ENCODE data around the gene BMPR1A. TPM values are rescaled to one million over a fixed set of nuclear protein-coding genes. Genes with fewer than 3 reads are reported as not detected.
"Not testable (repeated sequence)": the region's sequence is repeated elsewhere in the genome, so short reads cannot be mapped to it uniquely, and the experiment has no call there.

Gene BMPR1A
- total and polyA plus RNA-seq, 2 of the 4 experiments (the other 2 are of a cell fraction): 15.9 to 93.7 TPM

DNA sequence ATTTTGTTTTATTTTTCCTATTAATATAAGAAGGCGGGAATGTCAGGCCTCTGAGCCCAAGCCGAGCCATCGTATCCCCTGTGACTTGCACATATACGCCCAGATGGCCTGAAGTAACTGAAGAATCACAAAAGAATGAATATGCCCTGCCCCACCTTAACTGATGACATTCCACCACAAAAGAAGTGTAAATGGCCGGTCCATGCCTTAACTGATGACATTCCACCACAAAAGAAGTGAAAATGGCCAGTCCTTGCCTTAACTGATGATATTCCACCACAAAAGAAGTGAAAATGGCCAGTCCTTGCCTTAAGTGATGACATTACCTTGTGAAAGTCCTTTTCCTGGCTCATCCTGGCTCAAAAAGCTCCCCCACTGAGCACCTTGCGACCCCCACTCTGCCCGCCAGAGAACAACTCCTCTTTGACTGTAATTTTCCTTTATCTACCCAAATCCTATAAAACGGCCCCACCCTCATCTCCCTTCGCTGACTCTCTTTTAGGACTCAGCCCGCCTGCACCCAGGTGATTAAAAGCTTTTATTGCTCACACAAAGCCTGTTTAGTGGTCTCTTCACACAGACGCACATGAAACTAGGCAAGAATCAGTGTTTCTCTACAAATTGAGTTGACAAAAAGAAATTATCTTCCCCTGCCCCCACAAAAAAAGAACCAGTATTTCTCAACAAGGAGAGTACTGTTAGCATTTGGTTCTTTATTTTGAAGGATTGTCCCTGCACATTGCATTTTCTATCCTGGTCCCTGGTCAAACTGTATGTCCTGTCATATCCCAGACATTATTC, 108.8 kb downstream of the BMPR1A start:
- H4K8ac ChIP-seq (ENCODE audit: low read depth in 2 of 2, low read length in 2 of 2); H3K4me3 ChIP-seq (ENCODE audit: insufficient read depth, low read depth, low read length); H3K14ac ChIP-seq (replicated peaks; ENCODE audit: low read depth, low read length); H4K5ac ChIP-seq (ENCODE audit: low read depth, low read length); H3K9ac ChIP-seq (ENCODE audit: low read depth, low read length); H3K23ac ChIP-seq (ENCODE audit: low read depth, low read length); H2AK5ac ChIP-seq (ENCODE audit: low read depth, low read length); H3K4me2 ChIP-seq (ENCODE audit: low read depth, low read length); H4K20me1 ChIP-seq (ENCODE audit: insufficient read depth, low read length); H2AFZ ChIP-seq (replicated peaks; ENCODE audit: low read length, poor library complexity); H3K56ac ChIP-seq (ENCODE audit: extremely low read depth, insufficient read depth, low read length); H2BK15ac ChIP-seq (ENCODE audit: low read depth, low read length); in situ Hi-C loops (cut with MboI; ENCODE audit: low sequenced_read_pairs); H2BK120ac ChIP-seq (ENCODE audit: low read depth, low read length); H4K91ac ChIP-seq (ENCODE audit: insufficient read depth, low read depth, low read length); H3K36me3 ChIP-seq (ENCODE audit: control insufficient read depth, insufficient read depth, low read length); H3K9me3 ChIP-seq (ENCODE audit: control insufficient read depth, insufficient read depth, low read length); H3K18ac ChIP-seq (ENCODE audit: low read depth, low read length); CTCF ChIA-PET; DNase-seq; POLR2A ChIA-PET (ENCODE audit: unreplicated experiment); H3K4me1 ChIP-seq (ENCODE audit: control insufficient read depth, insufficient read depth, low read length); H2BK20ac ChIP-seq (ENCODE audit: low read depth, low read length); H3K27ac ChIP-seq (ENCODE audit: insufficient read depth, low read length); H2AK9ac ChIP-seq (replicated peaks; ENCODE audit: low read depth, low read length, poor library complexity); H3K27me3 ChIP-seq (ENCODE audit: control insufficient read depth, insufficient read depth, low read length); BruUV-seq (replicated peaks); H3K4ac ChIP-seq (ENCODE audit: low read depth, low read length); dilution Hi-C loops (cut with HindIII; ENCODE audit: low sequenced_read_pairs, unreplicated experiment); ATAC-seq (ENCODE audit: low read depth); H2BK5ac ChIP-seq (ENCODE audit: low read depth, low read length, poor library complexity, severe bottlenecking): not testable (repeated sequence)
- Histone ChIP-seq H3K9me1 (ENCODE audit: insufficient read depth, low read length) (peaks cover 11% of the 10 kb centered on the region; the same call in 1 of the 2 replicates), H3K79me1 (ENCODE audit: low read depth in 1 of 2, low read length in 2 of 2) (peaks cover 12 to 30% of the 10 kb centered on the region in 2 experiments)
- intact Hi-C loops (cut with micrococcal nuclease): loop anchor here (5.0 kb wide), 1 partner anchor 108 kb away; the partner anchor contains the start of gene BMPR1A
- 100% methylated on average over 1 of the region's 11 CpGs; no CpG with 5 or more reads in 1 of the 2 experiments for WGBS, 2 experiments (ENCODE audit: extremely low coverage in 2 of 2, insufficient read length in 1 of 2)
